Dermis lymphatic vessel endothelial cell (primary cell): ENCODE results near the gene SPACA1. TPM values are rescaled to one million over a fixed set of nuclear protein-coding genes. Genes with fewer than 3 reads are reported as not detected.

Experiments
- total RNA-seq: library from RNA; depleted of rRNA; stranded (reverse); fragments of >200 nt; gene quantifications from 2 replicates; pipeline ENCODE4 v1.2.1, GENCODE V29; 2014

Gene SPACA1
- not detected in 2 replicates for total RNA-seq

DNA sequence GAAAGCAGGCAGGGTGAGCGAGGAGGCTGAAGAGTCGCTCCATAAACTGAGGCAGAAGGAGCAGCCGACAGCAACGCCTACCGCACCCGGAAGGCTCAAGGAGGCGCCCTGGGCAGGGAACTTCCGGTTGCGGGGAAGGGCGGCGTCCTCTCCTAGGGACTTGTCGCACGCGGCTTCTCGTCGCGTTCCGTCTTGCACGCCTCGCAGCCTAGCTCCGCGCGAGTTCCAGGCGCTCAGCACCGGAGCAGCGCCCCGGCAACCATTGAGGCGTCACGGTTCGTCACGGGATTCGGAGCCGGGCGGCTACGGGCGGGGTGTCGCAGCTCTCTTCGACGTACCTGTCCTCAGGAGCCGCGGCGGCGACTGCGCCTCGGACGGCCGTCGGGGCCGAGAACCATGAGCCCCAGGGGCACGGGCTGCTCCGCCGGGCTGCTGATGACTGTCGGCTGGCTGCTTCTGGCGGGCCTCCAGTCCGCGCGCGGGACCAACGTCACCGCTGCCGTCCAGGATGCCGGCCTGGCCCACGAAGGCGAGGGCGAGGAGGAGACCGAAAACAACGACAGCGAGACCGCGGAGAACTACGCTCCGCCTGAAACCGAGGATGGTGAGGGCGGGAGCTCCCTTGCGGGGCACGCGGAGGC is at the start of gene SPACA1:
Gene SPACA1 (plus strand): TSS at position 332 of the 641 bp plus-strand sequence. CDS start 65 bp downstream, at position 397.

Other genes with a start within 250 kb of the SPACA1 start
- under 0.01 TPM in 1 of 2 replicates, not detected in the other for gene CNR1, start 118.5 kb downstream of the SPACA1 start, total RNA-seq